Measurements from ENCODE around the gene SPTBN1. TPM values are rescaled to one million over a fixed set of nuclear protein-coding genes. Genes with fewer than 3 reads are reported as not detected.
"Not testable (repeated sequence)": the region's sequence is repeated elsewhere in the genome, so short reads cannot be mapped to it uniquely, and the experiment has no call there.

Gene SPTBN1
- polyA plus RNA-seq, 1 experiment, result 56.6 TPM

- Histone ChIP-seq H3K27ac (ENCODE audit: low read depth, low read length) (no peak overlapping the region), H3K4me3 (ENCODE audit: low read depth, low read length) (no peak overlapping the region), H3K27me3 (ENCODE audit: control insufficient read depth, insufficient read depth, low read length) (no peaks in the 10 kb centered on the region), H3K9me3 (ENCODE audit: control insufficient read depth, insufficient read depth, low read length) (no peaks in the 10 kb centered on the region)
- TF ChIP-seq CTCF (IDR thresholded peaks at IDR 0.05; ENCODE audit: low read depth, low read length), result no peak
- CTCF ChIA-PET, result interaction anchor here (0.7 to 1.7 kb wide), 2 partner anchors 14 to 326 kb away, joined by 3 to 4 read pairs; no protein-coding TSS in a partner anchor
- DNase-seq (ENCODE audit: low read depth, low spot score), result no peak
- POLR2A ChIA-PET, result no interaction called here
Measured at GRCh38 chr2:54512183-54512582, 56.1 kb downstream of the SPTBN1 start.

- ChIA-PET CTCF (interaction anchor here (1.2 to 1.7 kb wide), 4 partner anchors 10 to 405 kb away, joined by 3 to 4 read pairs (median 4); no protein-coding TSS in a partner anchor), POLR2A (no interaction called here)
- Histone ChIP-seq H3K4me3 (ENCODE audit: low read depth, low read length) (no peak overlapping the region), H3K27ac (ENCODE audit: low read depth, low read length) (no peak overlapping the region), H3K9me3 (ENCODE audit: control insufficient read depth, insufficient read depth, low read length) (no peaks in the 10 kb centered on the region), H3K27me3 (ENCODE audit: control insufficient read depth, insufficient read depth, low read length) (no peaks in the 10 kb centered on the region)
- TF ChIP-seq CTCF (IDR thresholded peaks at IDR 0.05; ENCODE audit: low read depth, low read length), result no peak
- no peak for DNase-seq (ENCODE audit: low read depth, low spot score)
Measured at GRCh38 chr2:54512663-54513362, 56.7 kb downstream of the SPTBN1 start.

GRCh38 chr2:54513363-54513715 lies 57.2 kb downstream of the SPTBN1 start:
- POLR2A ChIA-PET, result no interaction called here
- H3K4me3 ChIP-seq (ENCODE audit: low read depth, low read length), result no peak overlapping the region
- H3K27me3 ChIP-seq (ENCODE audit: control insufficient read depth, insufficient read depth, low read length), result no peaks in the 10 kb centered on the region
- H3K9me3 ChIP-seq (ENCODE audit: control insufficient read depth, insufficient read depth, low read length), result no peaks in the 10 kb centered on the region
- H3K27ac ChIP-seq (ENCODE audit: low read depth, low read length), result no peak overlapping the region
- CTCF ChIA-PET, result interaction anchor here (1.2 to 1.7 kb wide), 4 partner anchors 10 to 406 kb away, joined by 3 to 4 read pairs (median 4); no protein-coding TSS in a partner anchor
- no peak for DNase-seq (ENCODE audit: low read depth, low spot score)
- TF ChIP-seq CTCF (IDR thresholded peaks at IDR 0.05; ENCODE audit: low read depth, low read length), result no peak

GRCh38 chr2:54514822-54515569 lies 58.9 kb downstream of the SPTBN1 start:
- no peak overlapping the region for H3K27ac ChIP-seq (ENCODE audit: low read depth, low read length)
- ChIA-PET POLR2A (no interaction called here), CTCF (no interaction called here)
- no peaks in the 10 kb centered on the region for H3K27me3 ChIP-seq (ENCODE audit: control insufficient read depth, insufficient read depth, low read length)
- H3K9me3 ChIP-seq (ENCODE audit: control insufficient read depth, insufficient read depth, low read length), result no peaks in the 10 kb centered on the region
- no peak for TF ChIP-seq CTCF (IDR thresholded peaks at IDR 0.05; ENCODE audit: low read depth, low read length)
- no peak overlapping the region for H3K4me3 ChIP-seq (ENCODE audit: low read depth, low read length)
- no peak for DNase-seq (ENCODE audit: low read depth, low spot score)

- no peak overlapping the region for H3K4me3 ChIP-seq (ENCODE audit: low read depth, low read length)
- H3K27me3 ChIP-seq (ENCODE audit: control insufficient read depth, insufficient read depth, low read length), result no peaks in the 10 kb centered on the region
- H3K27ac ChIP-seq (ENCODE audit: low read depth, low read length), result no peak overlapping the region
- CTCF ChIA-PET, result no interaction called here
- TF ChIP-seq CTCF (IDR thresholded peaks at IDR 0.05; ENCODE audit: low read depth, low read length), result no peak
- DNase-seq (ENCODE audit: low read depth, low spot score), result no peak
- POLR2A ChIA-PET, result no interaction called here
- H3K9me3 ChIP-seq (ENCODE audit: control insufficient read depth, insufficient read depth, low read length), result no peaks in the 10 kb centered on the region
Measured at GRCh38 chr2:54516842-54517241, 60.7 kb downstream of the SPTBN1 start.

- CTCF ChIA-PET; DNase-seq (ENCODE audit: low read depth, low spot score); H3K27me3 ChIP-seq (ENCODE audit: control insufficient read depth, insufficient read depth, low read length); H3K9me3 ChIP-seq (ENCODE audit: control insufficient read depth, insufficient read depth, low read length); H3K27ac ChIP-seq (ENCODE audit: low read depth, low read length); H3K4me3 ChIP-seq (ENCODE audit: low read depth, low read length): not testable (repeated sequence)
- POLR2A ChIA-PET, result interaction anchor here (0.7 kb wide), 1 partner anchor 257 kb away, joined by 3 read pairs; no protein-coding TSS in a partner anchor
Measured at GRCh38 chr2:54518016-54518415, 61.9 kb downstream of the SPTBN1 start.
